ENCODE measurements around the gene FSD1L.

The FSD1L gene

GRCh38 chr9:105436783-105437182 lies 11.1 kb upstream of the FSD1L start:
- DNase-seq: no peak

GRCh38 chr9:105437704-105438103 lies 10.1 kb upstream of the FSD1L start:
- no peak for DNase-seq

- DNase-seq: no peak
These were observed 9.6 kb upstream of the FSD1L start for GRCh38 chr9:105438141-105438806.

- no peak for DNase-seq
These were observed 8.4 kb upstream of the FSD1L start for GRCh38 chr9:105439428-105439827.

GRCh38 chr9:105441616-105442160 lies 6.1 kb upstream of the FSD1L start:
- no peak for DNase-seq

- DNase-seq: no peak
These were observed 4.7 kb upstream of the FSD1L start for GRCh38 chr9:105443121-105443520.

GRCh38 chr9:105444130-105444529 lies 3.7 kb upstream of the FSD1L start:
- DNase-seq: no peak

- DNase-seq: peak; percentile 28
These were observed 2.5 kb upstream of the FSD1L start for GRCh38 chr9:105445203-105445881.

GRCh38 chr9:105447386-105447813 lies 434 bp upstream of the FSD1L start:
- DNase-seq: no peak

- no peak for DNase-seq
These were observed 1.2 kb downstream of the FSD1L start for GRCh38 chr9:105449081-105449480.

- no peak for DNase-seq
These were observed 4.4 kb downstream of the FSD1L start for GRCh38 chr9:105452185-105452584.

- no peak for DNase-seq
These were observed 8.1 kb downstream of the FSD1L start for GRCh38 chr9:105455836-105456475.

GRCh38 chr9:105457560-105458294 lies 9.9 kb downstream of the FSD1L start:
- DNase-seq: peak; percentile 43

- DNase-seq: no peak
These were observed 10.6 kb downstream of the FSD1L start for GRCh38 chr9:105458404-105458803.

GRCh38 chr9:105459336-105459735 lies 11.5 kb downstream of the FSD1L start:
- no peak for DNase-seq

GRCh38 chr9:105466898-105467455 lies 19.1 kb downstream of the FSD1L start:
- no peak for DNase-seq

- DNase-seq: no peak
These were observed 21.0 kb downstream of the FSD1L start for GRCh38 chr9:105468875-105469274.

- no peak for DNase-seq
These were observed 25.4 kb downstream of the FSD1L start for GRCh38 chr9:105473221-105473620.

GRCh38 chr9:105475302-105475701 lies 27.5 kb downstream of the FSD1L start:
- DNase-seq: no peak

- no peak for DNase-seq
These were observed 32.0 kb downstream of the FSD1L start for GRCh38 chr9:105479846-105480245.

GRCh38 chr9:105483618-105484017 lies 35.8 kb downstream of the FSD1L start:
- DNase-seq: no peak

- no peak for DNase-seq
These were observed 36.4 kb downstream of the FSD1L start for GRCh38 chr9:105484226-105484625.

- no peak for DNase-seq
These were observed 37.3 kb downstream of the FSD1L start for GRCh38 chr9:105485131-105485530.
